Fibroblast of mammary gland (primary cell): Measurements from ENCODE around the gene SLC39A11.

ENCODE experiments used
- DNase-seq: peaks from one replicate; pipeline ENCODE4 v3.0.0-alpha.2; 2010; ENCODE audit warnings: low read depth
- H3K4me3 ChIP-seq: 2 replicates; pipeline ENCODE4 v1.5.1; 2011; ENCODE audit warnings: low read depth, mild to moderate bottlenecking, low read length, moderate library complexity; ENCODE audit not compliant: control insufficient read depth
- CTCF ChIP-seq: conservative IDR thresholded peaks from 2 replicates; pipeline ENCODE4 v1.5.1; 2011; ENCODE audit warnings: low read depth, low read length, inconsistent platforms; ENCODE audit not compliant: control insufficient read depth, insufficient read depth

The SLC39A11 gene

GRCh38 chr17:72954579-72954978 lies 137.9 kb downstream of the SLC39A11 start:
- H3K4me3 ChIP-seq: no peak overlapping the region
- no peak for TF ChIP-seq CTCF
- DNase-seq: no peak

DNA sequence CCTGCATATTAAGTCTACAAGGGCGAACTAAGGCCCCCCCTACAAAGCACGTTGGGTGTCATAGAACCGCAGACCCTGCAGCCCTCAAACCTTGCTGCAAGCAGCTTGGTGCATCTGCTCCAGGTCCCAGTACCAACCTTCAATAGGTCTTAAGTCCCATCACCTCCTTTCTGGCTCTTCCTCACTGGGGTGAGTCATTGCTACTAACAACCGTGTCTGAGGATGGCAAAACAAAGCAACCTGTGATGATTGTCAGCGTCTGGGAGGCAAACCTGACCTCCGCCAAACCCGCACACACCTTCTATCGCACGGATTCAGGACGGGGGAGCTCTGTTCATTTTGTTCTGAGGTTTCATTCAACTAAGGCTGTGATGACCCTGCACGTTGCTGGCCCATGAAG lies 138.9 kb downstream of the SLC39A11 start:
- TF ChIP-seq CTCF: no peak
- no peak overlapping the region for H3K4me3 ChIP-seq
- no peak for DNase-seq

DNA sequence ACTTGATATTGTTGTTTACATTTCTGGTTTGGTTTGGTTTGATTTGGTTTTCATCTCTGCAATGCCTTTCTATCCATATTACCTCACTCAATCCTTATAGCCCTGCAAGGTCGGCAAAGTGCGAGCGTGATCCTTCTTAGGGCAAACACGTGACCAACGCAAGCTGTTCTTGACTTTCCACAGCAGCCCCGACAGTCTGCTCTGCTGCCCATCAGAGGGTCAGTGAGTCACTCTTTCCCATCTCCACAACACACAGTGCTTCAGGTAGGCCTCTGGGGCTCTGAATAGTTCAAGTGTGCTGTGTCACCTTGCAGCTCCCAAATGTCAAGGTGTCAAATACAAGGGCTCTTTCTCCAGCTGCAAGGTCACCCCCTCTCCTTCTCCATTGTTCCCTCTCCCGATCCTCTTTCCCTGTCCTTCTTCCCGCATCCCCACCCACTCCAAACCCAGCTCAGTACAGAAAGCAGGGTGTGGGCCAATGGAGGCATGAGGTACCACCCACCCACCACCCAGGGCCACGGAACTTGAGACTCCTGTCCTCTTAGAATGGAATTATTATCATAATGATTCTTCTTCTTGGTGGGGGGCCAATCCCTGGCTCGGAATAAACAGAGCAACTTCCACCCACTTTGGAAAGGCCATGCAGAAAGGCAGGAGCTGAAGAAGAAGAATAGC lies 139.7 kb downstream of the SLC39A11 start:
- no peak overlapping the region for H3K4me3 ChIP-seq
- DNase-seq: no peak
- TF ChIP-seq CTCF: no peak

DNA sequence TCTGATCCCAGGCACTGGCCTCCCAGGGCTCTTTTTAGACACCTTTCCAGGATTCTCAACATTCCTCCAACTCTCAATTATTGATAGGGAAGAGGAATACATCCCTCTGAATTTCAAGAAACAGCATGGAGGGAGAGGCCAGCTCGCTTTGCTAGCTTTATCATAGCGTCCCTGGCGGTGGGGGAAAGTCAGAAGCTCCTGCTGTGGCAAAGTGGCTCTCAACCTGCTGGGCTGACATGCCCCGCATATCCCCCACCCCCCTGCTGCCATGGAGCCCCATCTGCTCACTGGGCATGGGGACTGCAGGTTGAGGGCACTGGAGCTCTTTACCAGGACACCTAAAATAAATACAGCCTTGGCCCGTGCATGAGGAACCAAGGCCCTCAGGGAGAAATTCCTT lies 140.3 kb downstream of the SLC39A11 start:
- no peak for TF ChIP-seq CTCF
- no peak overlapping the region for H3K4me3 ChIP-seq
- DNase-seq: no peak

GRCh38 chr17:72950242-72950931 lies 142.1 kb downstream of the SLC39A11 start:
- DNase-seq: no peak
- no peak for TF ChIP-seq CTCF
- no peak overlapping the region for H3K4me3 ChIP-seq

- DNase-seq: no peak
- TF ChIP-seq CTCF: no peak
- H3K4me3 ChIP-seq: no peak overlapping the region
Measured at GRCh38 chr17:72948115-72948514, 144.4 kb downstream of the SLC39A11 start.
